Lower leg skin (tissue), 4 donors: ENCODE measurements around the gene ZNF684. TPM values are rescaled to one million over a fixed set of nuclear protein-coding genes. Genes with fewer than 3 reads are reported as not detected.

ENCODE experiments used
- DNase-seq, 2 donors: peaks; one replicate each; pipeline ENCODE4 v3.0.0-alpha.2; 2019; ENCODE audit warnings: low spot score in 2 of 2
- H3K4me3 ChIP-seq: fragments of 200-600 bp; sonication (generic); 2 replicates; pipeline ENCODE4 v1.5.1; 2017; ENCODE audit warnings: mild to moderate bottlenecking, low read depth; ENCODE audit not compliant: poor library complexity, severe bottlenecking
- CTCF ChIP-seq, 3 donors: fragments of 450-650 bp; IDR thresholded peaks; one replicate each; pipeline ENCODE4 v1.5.1; 2016; ENCODE audit warnings: antibody characterized with exemption in 3 of 3, mild to moderate bottlenecking in 3 of 3, moderate library complexity in 2 of 3
- POLR2A ChIP-seq, 2 donors: fragments of 450-650 bp; IDR thresholded peaks; one replicate each; pipeline ENCODE4 v1.6.1; 2016 to 2017; ENCODE audit warnings: antibody characterized with exemption in 2 of 2, mild to moderate bottlenecking in 1 of 2, moderate library complexity in 1 of 2
- WGBS, 2 donors: methylation state at CpG; one replicate each; pipeline ENCODE4 v1.1.5; 2018; 5-methylcytosine and 5-hydroxymethylcytosine counted together
- intact Hi-C: fragments of 100-400 bp; cut with DNase I; formaldehyde crosslinking; loops from one replicate; pipeline ENCODE4 v1.15.0; 2023; ENCODE audit warnings: low total_unique reads
- total RNA-seq, 4 donors: library from RNA; depleted of rRNA; stranded (reverse); fragments of >200 nt; gene quantifications; one replicate each; pipeline ENCODE4 v1.1.0, GENCODE V29; 2016

Gene ZNF684
- total RNA-seq, 4 donors from 2014 or later: 1.5 to 4.9 (median 3.5) TPM

GRCh38 chr1:40530735-40531380, 579 bp upstream of the ZNF684 start:
- intact Hi-C loops: no loop called here
- DNase-seq: no peak
- H3K4me3 ChIP-seq: peak overlapping the region; percentile 59
- TF ChIP-seq CTCF (IDR thresholded peaks at IDR 0.05) (no peak), POLR2A (IDR thresholded peaks at IDR 0.05) (no peak)
- 27 to 36% methylated on average over 5 of the region's 5 CpGs for WGBS, 2 donors

- DNase-seq: no peak
- peak overlapping the region; percentile 59 for H3K4me3 ChIP-seq
- TF ChIP-seq CTCF (IDR thresholded peaks at IDR 0.05) (no peak), POLR2A (IDR thresholded peaks at IDR 0.05) (no peak)
- WGBS, 2 donors: 0% methylated on average over 3 of the region's 3 CpGs
- intact Hi-C loops: no loop called here
Measured at GRCh38 chr1:40532062-40532389, 589 bp downstream of the ZNF684 start.

GRCh38 chr1:40532844-40533424, 1.5 kb downstream of the ZNF684 start:
- intact Hi-C loops: no loop called here
- TF ChIP-seq CTCF (IDR thresholded peaks at IDR 0.05) (no peak), POLR2A (IDR thresholded peaks at IDR 0.05) (no peak)
- H3K4me3 ChIP-seq: no peak overlapping the region
- DNase-seq: no peak

GRCh38 chr1:40534589-40534988, 3.2 kb downstream of the ZNF684 start:
- intact Hi-C loops: no loop called here
- no peak for DNase-seq
- TF ChIP-seq CTCF (IDR thresholded peaks at IDR 0.05) (no peak), POLR2A (IDR thresholded peaks at IDR 0.05) (no peak)
- no peak overlapping the region for H3K4me3 ChIP-seq

- no peak for DNase-seq
- WGBS, 2 donors: 95 to 98% methylated on average over 2 of the region's 2 CpGs
- H3K4me3 ChIP-seq: no peak overlapping the region
- no peak for TF ChIP-seq CTCF (IDR thresholded peaks at IDR 0.05)
- TF ChIP-seq POLR2A (IDR thresholded peaks at IDR 0.05): no peak
- intact Hi-C loops: no loop called here
Measured at GRCh38 chr1:40535732-40536131, 4.3 kb downstream of the ZNF684 start.

- TF ChIP-seq CTCF (IDR thresholded peaks at IDR 0.05) (no peak), POLR2A (IDR thresholded peaks at IDR 0.05) (no peak)
- 79 to 81% methylated on average over 7 of the region's 7 CpGs for WGBS, 2 donors
- no peak overlapping the region for H3K4me3 ChIP-seq
- intact Hi-C loops: no loop called here
- DNase-seq: no peak
Measured at GRCh38 chr1:40539338-40539737, 7.9 kb downstream of the ZNF684 start.
